Testis (tissue), 3 donors: Measurements from ENCODE around the gene NOXO1. TPM values are rescaled to one million over a fixed set of nuclear protein-coding genes. Genes with fewer than 3 reads are reported as not detected.

ENCODE experiments used
- DNase-seq: peaks from one replicate; pipeline ENCODE4 v3.0.0-alpha.2; 2019
- H3K27ac ChIP-seq, 2 donors: fragments of 200-600 bp; sonication (generic); one replicate each; pipeline ENCODE4 v1.5.1; 2019
- H3K27me3 ChIP-seq: fragments of 200-600 bp; sonication (generic); one replicate; pipeline ENCODE4 v1.5.1; 2019
- H3K36me3 ChIP-seq: fragments of 200-600 bp; sonication (generic); one replicate; pipeline ENCODE4 v1.5.1; 2017; ENCODE audit warnings: low read depth; ENCODE audit errors: missing control alignments
- H3K4me1 ChIP-seq: fragments of 200-600 bp; sonication (generic); one replicate; pipeline ENCODE4 v1.5.1; 2019
- H3K4me3 ChIP-seq, 2 donors: fragments of 200-600 bp; sonication (generic); one replicate each; pipeline ENCODE4 v1.5.1; 2017 to 2019
- H3K9me3 ChIP-seq: fragments of 200-600 bp; sonication (generic); one replicate; pipeline ENCODE4 v1.5.1; 2017
- CTCF ChIP-seq, 3 experiments: fragments of 450-650 bp in 2 of 3; fragments of 200-600 bp in 1 of 3; sonication (generic) in 1 of 3; IDR thresholded peaks; one replicate each; pipeline ENCODE4 v1.5.1; 2016 to 2019; ENCODE audit warnings: antibody characterized with exemption in 3 of 3, mild to moderate bottlenecking in 2 of 3, moderate library complexity in 1 of 3
- POLR2A ChIP-seq: fragments of 450-650 bp; IDR thresholded peaks from one replicate; pipeline ENCODE4 v1.6.1; 2017; ENCODE audit warnings: antibody characterized with exemption, mild to moderate bottlenecking, moderate library complexity
- WGBS, 2 donors: methylation state at CpG; one replicate each; pipeline ENCODE4 v1.1.5; 2018; 5-methylcytosine and 5-hydroxymethylcytosine counted together
- intact Hi-C: fragments of 100-400 bp; cut with DNase I; formaldehyde crosslinking; loops from one replicate; pipeline ENCODE4 v1.15.1; 2023; ENCODE audit warnings: low total_unique reads
- polyA plus RNA-seq: library from polyadenylated mRNA; stranded (reverse); fragments of 350-450 nt; fragmentation: Illumina TruSeq; extraction: RNeasy Lipid Tissue Mini Kit (QIAGEN cat#74804); gene quantifications from one replicate; pipeline ENCODE4 v1.2.3, GENCODE V29; 2014; ENCODE audit warnings: low read depth, low replicate concordance; ENCODE audit not compliant: insufficient read depth
- total RNA-seq, 2 donors: library from RNA; depleted of rRNA; stranded (reverse); fragments of >200 nt; gene quantifications; one replicate each; pipeline ENCODE4 v1.2.3, GENCODE V29; 2016

Gene NOXO1
- total and polyA plus RNA-seq, 3 donors from 2014 or later = 3.7 to 7.6 (median 4.8) TPM

GRCh38 chr16:1936945-1937479 is 44.3 kb downstream of the NOXO1 start:
- TF ChIP-seq CTCF (IDR thresholded peaks at IDR 0.05) (no peak), POLR2A (no peak)

GRCh38 chr16:1933097-1933661 is 48.1 kb downstream of the NOXO1 start:
- Histone ChIP-seq H3K4me1 (no peaks in the 10 kb centered on the region), H3K9me3 (no peaks in the 10 kb centered on the region), H3K27ac (no peak overlapping the region), H3K4me3 (no peak overlapping the region), H3K36me3 (no peaks in the 10 kb centered on the region), H3K27me3 (no peaks in the 10 kb centered on the region)
- intact Hi-C loops = no loop called here
- no peak for TF ChIP-seq POLR2A
- no peak for TF ChIP-seq CTCF (IDR thresholded peaks at IDR 0.05)
- WGBS, 2 donors = 70 to 72% methylated on average over 16 to 23 of the region's 23 CpGs
- no peak for DNase-seq

More at GRCh38 chr16:1936945-1937479, 44.3 kb downstream of the NOXO1 start:
- no peaks in the 10 kb centered on the region for H3K36me3 ChIP-seq
- WGBS, 2 donors = 92 to 93% methylated on average over 11 of the region's 11 CpGs
- intact Hi-C loops = no loop called here
- H3K4me1 ChIP-seq = peaks cover 4% of the 10 kb centered on the region
- H3K4me3 ChIP-seq = no peak overlapping the region
- no peaks in the 10 kb centered on the region for H3K27me3 ChIP-seq
- no peak overlapping the region for H3K27ac ChIP-seq
- no peaks in the 10 kb centered on the region for H3K9me3 ChIP-seq
- DNase-seq = no peak

- Histone ChIP-seq H3K4me1 (no peaks in the 10 kb centered on the region), H3K9me3 (no peaks in the 10 kb centered on the region), H3K4me3 (no peak overlapping the region), H3K36me3 (no peaks in the 10 kb centered on the region), H3K27me3 (no peaks in the 10 kb centered on the region), H3K27ac (no peak overlapping the region)
- DNase-seq = peak; percentile 43
- 76 to 86% methylated on average over 14 to 19 of the region's 19 CpGs for WGBS, 2 donors
- intact Hi-C loops = no loop called here
- TF ChIP-seq CTCF (IDR thresholded peaks at IDR 0.05) (no peak), POLR2A (no peak)
Observed at GRCh38 chr16:1932050-1933028, 48.9 kb downstream of the NOXO1 start.

- no peaks in the 10 kb centered on the region for H3K36me3 ChIP-seq
- intact Hi-C loops = no loop called here
- no peak overlapping the region for H3K27ac ChIP-seq
- H3K4me3 ChIP-seq = peak overlapping the region; percentile 56 to 72
- TF ChIP-seq CTCF (IDR thresholded peaks at IDR 0.05) (no peak), POLR2A (no peak)
- no peaks in the 10 kb centered on the region for H3K4me1 ChIP-seq
- H3K9me3 ChIP-seq = no peaks in the 10 kb centered on the region
- no peak for DNase-seq
- no peaks in the 10 kb centered on the region for H3K27me3 ChIP-seq
- WGBS, 2 donors = 59 to 75% methylated on average over 4 to 10 of the region's 10 CpGs
Observed at GRCh38 chr16:1930338-1930720, 50.9 kb downstream of the NOXO1 start.
